Adrenal gland (tissue), 12 donors: ENCODE measurements around the gene TADA2B. TPM values are rescaled to one million over a fixed set of nuclear protein-coding genes. Genes with fewer than 3 reads are reported as not detected.

Source experiments
- DNase-seq, 7 donors: peaks; one replicate each; pipeline ENCODE4 v3.0.0-alpha.2; 2019 to 2020
- H3K27ac ChIP-seq, 5 donors: fragments of 200-600 bp; sonication (generic) in 4 of 5; 1 replicate in 3 of 5; 2 replicates in 2 of 5; pipeline versions ENCODE4 v1.5.1 to v1.8.0; 2016 to 2020; ENCODE audit warnings: mild to moderate bottlenecking in 1 of 5
- H3K27me3 ChIP-seq: fragments of 200-600 bp; 2 replicates; pipeline ENCODE4 v1.8.0; 2021
- H3K36me3 ChIP-seq, 2 donors: fragments of 200-600 bp; replicated peaks in 1 of 2; 1 replicate in 1 of 2; 2 replicates in 1 of 2; pipeline versions ENCODE4 v1.5.1 to v1.8.0; 2018 to 2022
- H3K4me1 ChIP-seq, 2 donors: fragments of 200-600 bp; replicated peaks in 1 of 2; 1 replicate in 1 of 2; 2 replicates in 1 of 2; pipeline versions ENCODE4 v1.5.1 to v1.8.0; 2018 to 2021
- H3K4me3 ChIP-seq, 4 donors: fragments of 200-600 bp; sonication (generic) in 3 of 4; one replicate each; pipeline ENCODE4 v1.5.1; 2016 to 2018
- H3K9me3 ChIP-seq, 3 donors: fragments of 200-600 bp; sonication (generic) in 1 of 3; replicated peaks in 1 of 3; 1 replicate in 2 of 3; 2 replicates in 1 of 3; pipeline versions ENCODE4 v1.5.1 to v1.8.0; 2016 to 2021
- CTCF ChIP-seq, 6 experiments: fragments of 450-650 bp in 4 of 6; fragments of 200-600 bp in 2 of 6; sonication (generic) in 1 of 6; IDR thresholded peaks; 1 replicate in 5 of 6; 2 replicates in 1 of 6; pipeline versions ENCODE4 v1.5.1 to v1.8.0; 2016 to 2021; ENCODE audit warnings: antibody characterized with exemption in 6 of 6, mild to moderate bottlenecking in 2 of 6, moderate library complexity in 1 of 6
- POLR2A ChIP-seq, 2 donors: fragments of 450-650 bp; IDR thresholded peaks; one replicate each; pipeline ENCODE4 v1.6.1; 2017; ENCODE audit warnings: antibody characterized with exemption in 2 of 2, mild to moderate bottlenecking in 2 of 2, moderate library complexity in 1 of 2
- WGBS, 4 donors: extraction: QIAGEN DNeasy Blood & Tissue Kit in 2 of 4; methylation state at CpG; one replicate each; pipeline versions ENCODE4 v1.1.5 to v1.1.7; 2013 to 2017; 5-methylcytosine and 5-hydroxymethylcytosine counted together
- intact Hi-C, 2 donors: fragments of 100-400 bp; cut with DNase I; formaldehyde crosslinking; loops; one replicate each; pipeline versions ENCODE4 v1.14.1 to v1.15.0; 2022 to 2023
- polyA plus RNA-seq, 3 donors: library from polyadenylated mRNA; stranded (reverse); fragments of 200-250 nt in 2 of 3; fragments of 350-450 nt in 1 of 3; fragmentation: Illumina TruSeq in 1 of 3; extraction: RNeasy Lipid Tissue Mini Kit (QIAGEN cat#74804) in 1 of 3; gene quantifications; one replicate each; pipeline ENCODE4 v1.2.3, GENCODE V29; 2013 to 2014
- total RNA-seq, 9 donors: library from RNA; depleted of rRNA in 4 of 9; stranded (reverse); fragments of >200 nt in 4 of 9; fragments of 120-200 nt in 1 of 9; fragmentation: NEBNext Ultra II Directional in 1 of 9; extraction: Animal tissue kit (Norgen Biotek cat#: 25700) in 1 of 9; gene quantifications; one replicate each; pipeline versions ENCODE4 v1.1.0 to v1.2.4, GENCODE V29; 2013 to 2023
- donor health status: healthy with polysubstance abuse.
- donor health status: Bipolar disorder and iron deficiency.
- donor health status: DM: yes; HTN: yes; CAD: no.
- donor health status: DM: no; HTN: no; CAD: no.
- donor health status: DM: no; HTN: no; CAD: no.
- donor health status: DM: yes; HTN: yes; CAD: no.

The TADA2B gene
- total and polyA plus RNA-seq, 12 donors: 13.3 to 60.8 (median 32.4) TPM

GRCh38 chr4:7045553-7045952, 2.4 kb downstream of the TADA2B start:
- WGBS, 4 donors: 55 to 61% (median 60%) methylated on average over 8 of the region's 8 CpGs
- DNase-seq: no peak
- TF ChIP-seq POLR2A (IDR thresholded peaks at IDR 0.05) (no peak), CTCF (IDR thresholded peaks at IDR 0.05) (no peak)
- intact Hi-C loops: no loop called here
- Histone ChIP-seq H3K36me3 (no peaks in the 10 kb centered on the region), H3K4me3 (no peak overlapping the region), H3K27me3 (no peaks in the 10 kb centered on the region), H3K27ac (peak overlapping the region in 3 of 5 donors; percentile 94 to 99 (median 99)), H3K9me3 (no peaks in the 10 kb centered on the region), H3K4me1 (peaks cover 44 to 58% of the 10 kb centered on the region in 2 donors)

- intact Hi-C loops: no loop called here
- peaks cover 51 to 60% of the 10 kb centered on the region in 2 donors for H3K4me1 ChIP-seq
- no peaks in the 10 kb centered on the region for H3K9me3 ChIP-seq
- peak overlapping the region in 4 of 5 donors; percentile 60 to 99 (median 96) for H3K27ac ChIP-seq
- H3K36me3 ChIP-seq: no peaks in the 10 kb centered on the region
- no peaks in the 10 kb centered on the region for H3K27me3 ChIP-seq
- DNase-seq: peak in 2 of 7 donors; percentile 49 to 60
- no peak overlapping the region for H3K4me3 ChIP-seq
- WGBS, 4 donors: 54 to 67% (median 59%) methylated on average over 16 to 23 of the region's 23 CpGs
- TF ChIP-seq CTCF (IDR thresholded peaks at IDR 0.05) (no peak), POLR2A (IDR thresholded peaks at IDR 0.05) (no peak)
Measured at GRCh38 chr4:7045961-7046921, 3.1 kb downstream of the TADA2B start.

GRCh38 chr4:7046971-7047370, 3.8 kb downstream of the TADA2B start:
- Histone ChIP-seq H3K9me3 (no peaks in the 10 kb centered on the region), H3K36me3 (no peaks in the 10 kb centered on the region), H3K4me1 (peaks cover 54 to 60% of the 10 kb centered on the region in 2 donors), H3K4me3 (no peak overlapping the region), H3K27me3 (no peaks in the 10 kb centered on the region), H3K27ac (peak overlapping the region in 3 of 5 donors; percentile 94 to 99 (median 99))
- TF ChIP-seq CTCF (IDR thresholded peaks at IDR 0.05) (no peak), POLR2A (IDR thresholded peaks at IDR 0.05) (no peak)
- intact Hi-C loops: no loop called here
- WGBS, 4 donors: 79 to 91% (median 83%) methylated on average over 9 of the region's 9 CpGs
- no peak for DNase-seq

GRCh38 chr4:7048642-7049041, 5.5 kb downstream of the TADA2B start:
- H3K4me3 ChIP-seq: no peak overlapping the region
- no peaks in the 10 kb centered on the region for H3K36me3 ChIP-seq
- H3K27ac ChIP-seq: no peak overlapping the region
- WGBS, 4 donors: 86 to 92% (median 92%) methylated on average over 12 of the region's 12 CpGs
- H3K9me3 ChIP-seq: no peaks in the 10 kb centered on the region
- intact Hi-C loops: no loop called here
- no peak for DNase-seq
- TF ChIP-seq POLR2A (IDR thresholded peaks at IDR 0.05): no peak
- no peak for TF ChIP-seq CTCF (IDR thresholded peaks at IDR 0.05)
- peaks cover 55 to 72% of the 10 kb centered on the region in 2 donors for H3K4me1 ChIP-seq
- no peaks in the 10 kb centered on the region for H3K27me3 ChIP-seq
